Esophagus squamous epithelium (tissue), 4 donors: Measurements from ENCODE around the gene DESI2.

Source experiments
- CTCF ChIP-seq, 6 experiments: fragments of 450-650 bp in 4 of 6; fragments of 200-600 bp in 2 of 6; sonication (generic) in 2 of 6; IDR thresholded peaks; one replicate each; pipeline ENCODE4 v1.5.1; 2016 to 2019; ENCODE audit warnings: antibody characterized with exemption in 6 of 6, mild to moderate bottlenecking in 4 of 6, moderate library complexity in 4 of 6
- POLR2A ChIP-seq, 4 donors: fragments of 450-650 bp; IDR thresholded peaks; one replicate each; pipeline ENCODE4 v1.6.1; 2017; ENCODE audit warnings: antibody characterized with exemption in 4 of 4, mild to moderate bottlenecking in 4 of 4, moderate library complexity in 3 of 4

- TF ChIP-seq CTCF (IDR thresholded peaks at IDR 0.05), result no peak
- TF ChIP-seq POLR2A (IDR thresholded peaks at IDR 0.05), result no peak
Observed at GRCh38 chr1:244700808-244701207, 47.9 kb downstream of the DESI2 start.
